ENCODE results near the gene MLANA.
"Not testable (repeated sequence)": the region's sequence is repeated elsewhere in the genome, so short reads cannot be mapped to it uniquely, and the experiment has no call there.

Gene MLANA

GRCh38 chr9:5876026-5876425, 14.7 kb upstream of the MLANA start:
- no peak overlapping the region for H3K4me3 ChIP-seq (ENCODE audit: low read length, poor library complexity, severe bottlenecking)
- TF ChIP-seq CTCF (conservative IDR thresholded peaks at IDR 0.05; ENCODE audit: low read length) (no peak), EZH2phosphoT487 (IDR thresholded peaks at IDR 0.05; ENCODE audit: borderline replicate concordance) (no peak)

GRCh38 chr9:5876711-5877110, 14.0 kb upstream of the MLANA start:
- Histone ChIP-seq H3F3A (ENCODE audit: low read depth) (no peaks in the 10 kb centered on the region), H3K4me1 (ENCODE audit: insufficient read depth, low read length, poor library complexity, severe bottlenecking) (peaks cover 36% of the 10 kb centered on the region), H3K9me3 (ENCODE audit: insufficient read depth, low read depth, low read length) (no peaks in the 10 kb centered on the region), H3K36me3 (ENCODE audit: insufficient read depth, low read length) (no peaks in the 10 kb centered on the region), H3K4me3 (ENCODE audit: low read length, poor library complexity, severe bottlenecking) (no peak overlapping the region), H3K4me2 (ENCODE audit: low read depth, low read length, poor library complexity, severe bottlenecking) (no peak overlapping the region), H3K9me2 (replicated peaks; ENCODE audit: low read depth, low read length) (no peaks in the 10 kb centered on the region), H3K79me2 (ENCODE audit: insufficient read depth, low read length) (no peaks in the 10 kb centered on the region), H2AFZ (ENCODE audit: low read length) (no peak overlapping the region), H3K27me3 (ENCODE audit: insufficient read depth, low read length, poor library complexity, severe bottlenecking) (no peaks in the 10 kb centered on the region), H4K20me1 (ENCODE audit: insufficient read depth, low read length, poor library complexity, severe bottlenecking) (no peaks in the 10 kb centered on the region), H3K9ac (ENCODE audit: low read depth, low read length, poor library complexity, severe bottlenecking) (no peak overlapping the region)
- TF ChIP-seq CTCF (conservative IDR thresholded peaks at IDR 0.05; ENCODE audit: low read length) (no peak), EZH2phosphoT487 (IDR thresholded peaks at IDR 0.05; ENCODE audit: borderline replicate concordance) (no peak)

More at GRCh38 chr9:5876026-5876425, 14.7 kb upstream of the MLANA start:
- no peaks in the 10 kb centered on the region for H3K36me3 ChIP-seq (ENCODE audit: insufficient read depth, low read length)
- no peaks in the 10 kb centered on the region for H3K9me2 ChIP-seq (replicated peaks; ENCODE audit: low read depth, low read length)
- H2AFZ ChIP-seq (ENCODE audit: low read length), result peak overlapping the region; percentile 28; the same call in 1 of the 2 replicates
- H3K4me2 ChIP-seq (ENCODE audit: low read depth, low read length, poor library complexity, severe bottlenecking), result peak overlapping the region; percentile 13
- H3F3A ChIP-seq (ENCODE audit: low read depth), result no peaks in the 10 kb centered on the region
- H3K4me1 ChIP-seq (ENCODE audit: insufficient read depth, low read length, poor library complexity, severe bottlenecking), result peaks cover 36% of the 10 kb centered on the region
- H3K27me3 ChIP-seq (ENCODE audit: insufficient read depth, low read length, poor library complexity, severe bottlenecking), result no peaks in the 10 kb centered on the region
- no peaks in the 10 kb centered on the region for H3K9me3 ChIP-seq (ENCODE audit: insufficient read depth, low read depth, low read length)
- H3K79me2 ChIP-seq (ENCODE audit: insufficient read depth, low read length), result no peaks in the 10 kb centered on the region
- no peak overlapping the region for H3K9ac ChIP-seq (ENCODE audit: low read depth, low read length, poor library complexity, severe bottlenecking)
- H4K20me1 ChIP-seq (ENCODE audit: insufficient read depth, low read length, poor library complexity, severe bottlenecking), result no peaks in the 10 kb centered on the region

GRCh38 chr9:5879419-5880181, 11.1 kb upstream of the MLANA start:
- H3K9me2 ChIP-seq (replicated peaks; ENCODE audit: low read depth, low read length), result no peaks in the 10 kb centered on the region
- H3K36me3 ChIP-seq (ENCODE audit: insufficient read depth, low read length), result no peaks in the 10 kb centered on the region
- no peaks in the 10 kb centered on the region for H3K27me3 ChIP-seq (ENCODE audit: insufficient read depth, low read length, poor library complexity, severe bottlenecking)
- 0 out of 2 replicates have a peak overlapping the region, but pooled peaks have one; percentile 20 for H2AFZ ChIP-seq (ENCODE audit: low read length)
- H3K79me2 ChIP-seq (ENCODE audit: insufficient read depth, low read length), result no peaks in the 10 kb centered on the region
- peaks cover 22% of the 10 kb centered on the region for H3K4me1 ChIP-seq (ENCODE audit: insufficient read depth, low read length, poor library complexity, severe bottlenecking)
- H3F3A ChIP-seq (ENCODE audit: low read depth), result no peaks in the 10 kb centered on the region
- H3K9me3 ChIP-seq (ENCODE audit: insufficient read depth, low read depth, low read length), result no peaks in the 10 kb centered on the region
- peak overlapping the region; percentile 23 for H3K4me2 ChIP-seq (ENCODE audit: low read depth, low read length, poor library complexity, severe bottlenecking)
- TF ChIP-seq EZH2phosphoT487 (IDR thresholded peaks at IDR 0.05; ENCODE audit: borderline replicate concordance), result no peak
- no peak for TF ChIP-seq CTCF (conservative IDR thresholded peaks at IDR 0.05; ENCODE audit: low read length)
- H3K4me3 ChIP-seq (ENCODE audit: low read length, poor library complexity, severe bottlenecking), result no peak overlapping the region
- H3K9ac ChIP-seq (ENCODE audit: low read depth, low read length, poor library complexity, severe bottlenecking), result no peak overlapping the region
- H4K20me1 ChIP-seq (ENCODE audit: insufficient read depth, low read length, poor library complexity, severe bottlenecking), result no peaks in the 10 kb centered on the region

- H3K9ac ChIP-seq (ENCODE audit: low read depth, low read length, poor library complexity, severe bottlenecking); H3K36me3 ChIP-seq (ENCODE audit: insufficient read depth, low read length); H4K20me1 ChIP-seq (ENCODE audit: insufficient read depth, low read length, poor library complexity, severe bottlenecking); H3K4me1 ChIP-seq (ENCODE audit: insufficient read depth, low read length, poor library complexity, severe bottlenecking); H3K9me2 ChIP-seq (replicated peaks; ENCODE audit: low read depth, low read length); H3K4me3 ChIP-seq (ENCODE audit: low read length, poor library complexity, severe bottlenecking); H2AFZ ChIP-seq (ENCODE audit: low read length); H3K9me3 ChIP-seq (ENCODE audit: insufficient read depth, low read depth, low read length); H3K79me2 ChIP-seq (ENCODE audit: insufficient read depth, low read length); H3K4me2 ChIP-seq (ENCODE audit: low read depth, low read length, poor library complexity, severe bottlenecking); H3K27me3 ChIP-seq (ENCODE audit: insufficient read depth, low read length, poor library complexity, severe bottlenecking); H3F3A ChIP-seq (ENCODE audit: low read depth): not testable (repeated sequence)
Measured at GRCh38 chr9:5882244-5883012, 8.3 kb upstream of the MLANA start.
